ENCODE results near the gene MN1.

The MN1 gene

GRCh38 chr22:27704581-27704980 is 97.0 kb downstream of the MN1 start:
- no peaks in the 10 kb centered on the region for H3K36me3 ChIP-seq (ENCODE audit: insufficient read depth, low read length)
- no peak overlapping the region for H3K4me3 ChIP-seq
- TF ChIP-seq EZH2 (IDR thresholded peaks at IDR 0.05): no peak
- no peak for TF ChIP-seq POLR2AphosphoS5 (IDR thresholded peaks at IDR 0.05; ENCODE audit: borderline replicate concordance, low read depth, low read length)
- TF ChIP-seq FOXP2 (optimal IDR thresholded peaks at IDR 0.05; ENCODE audit: control extremely low read depth, extremely low read length, insufficient read depth): no peak
- H3K9ac ChIP-seq (ENCODE audit: insufficient read length): no peak overlapping the region
- DNase-seq (ENCODE audit: low read depth, low spot score): no peak
- 0 out of 2 replicates have a peak, but pooled peaks cover 3% of the 10 kb centered on the region for H3K9me3 ChIP-seq (ENCODE audit: low read depth, low read length)
- no peak overlapping the region for H3K27ac ChIP-seq

GRCh38 chr22:27699383-27700019 is 102.1 kb downstream of the MN1 start:
- no peak for TF ChIP-seq POLR2AphosphoS5 (IDR thresholded peaks at IDR 0.05; ENCODE audit: borderline replicate concordance, low read depth, low read length)
- no peak for TF ChIP-seq FOXP2 (optimal IDR thresholded peaks at IDR 0.05; ENCODE audit: control extremely low read depth, extremely low read length, insufficient read depth)
- no peak for TF ChIP-seq EZH2 (IDR thresholded peaks at IDR 0.05)

GRCh38 chr22:27698813-27699212 is 102.7 kb downstream of the MN1 start:
- no peaks in the 10 kb centered on the region for H3K36me3 ChIP-seq (ENCODE audit: insufficient read depth, low read length)
- no peak for DNase-seq (ENCODE audit: low read depth, low spot score)
- H3K4me3 ChIP-seq: no peak overlapping the region
- TF ChIP-seq FOXP2 (optimal IDR thresholded peaks at IDR 0.05; ENCODE audit: control extremely low read depth, extremely low read length, insufficient read depth) (no peak), POLR2AphosphoS5 (IDR thresholded peaks at IDR 0.05; ENCODE audit: borderline replicate concordance, low read depth, low read length) (no peak), EZH2 (IDR thresholded peaks at IDR 0.05) (no peak)
- no peaks in the 10 kb centered on the region for H3K9me3 ChIP-seq (ENCODE audit: low read depth, low read length)
- no peak overlapping the region for H3K27ac ChIP-seq
- no peak overlapping the region for H3K9ac ChIP-seq (ENCODE audit: insufficient read length)

More at GRCh38 chr22:27699383-27700019, 102.1 kb downstream of the MN1 start:
- Histone ChIP-seq H3K9me3 (ENCODE audit: low read depth, low read length) (no peaks in the 10 kb centered on the region), H3K27ac (no peak overlapping the region), H3K36me3 (ENCODE audit: insufficient read depth, low read length) (no peaks in the 10 kb centered on the region), H3K4me3 (no peak overlapping the region), H3K9ac (ENCODE audit: insufficient read length) (no peak overlapping the region)
- DNase-seq (ENCODE audit: low read depth, low spot score): no peak
